ENCODE data around the gene FSIP2.
A peak's percentile ranks its signal among the peaks of the same experiment; 100 is the strongest.

Gene FSIP2

GRCh38 chr2:185738679-185739472 lies at the start of gene FSIP2:
FSIP2 (plus strand) TSS chr2:185738804; CDS start chr2:185738895, 91 bp downstream.
- no peak for DNase-seq

GRCh38 chr2:185689906-185690539 lies 48.6 kb upstream of the FSIP2 start:
- no peak for DNase-seq

- DNase-seq: no peak
Observed at GRCh38 chr2:185695711-185696235, 42.8 kb upstream of the FSIP2 start.

GRCh38 chr2:185700883-185701282 lies 37.7 kb upstream of the FSIP2 start:
- peak; percentile 8 for DNase-seq

- DNase-seq: no peak
Observed at GRCh38 chr2:185734658-185735057, 3.9 kb upstream of the FSIP2 start.

- no peak for DNase-seq
Observed at GRCh38 chr2:185736210-185736609, 2.4 kb upstream of the FSIP2 start.

GRCh38 chr2:185745864-185746859 lies 7.6 kb downstream of the FSIP2 start:
- no peak for DNase-seq

GRCh38 chr2:185757356-185757755 lies 18.8 kb downstream of the FSIP2 start:
- DNase-seq: no peak

GRCh38 chr2:185771396-185771795 lies 32.8 kb downstream of the FSIP2 start:
- no peak for DNase-seq

GRCh38 chr2:185780890-185781289 lies 42.3 kb downstream of the FSIP2 start:
- DNase-seq: no peak

GRCh38 chr2:185782223-185782769 lies 43.7 kb downstream of the FSIP2 start:
- no peak for DNase-seq

- DNase-seq: no peak
Observed at GRCh38 chr2:185785156-185785555, 46.6 kb downstream of the FSIP2 start.

GRCh38 chr2:185785851-185786473 lies 47.4 kb downstream of the FSIP2 start:
- no peak for DNase-seq

GRCh38 chr2:185787227-185788145 lies 48.9 kb downstream of the FSIP2 start:
- DNase-seq: no peak

- no peak for DNase-seq
Observed at GRCh38 chr2:185790361-185790760, 51.8 kb downstream of the FSIP2 start.

- no peak for DNase-seq
Observed at GRCh38 chr2:185793532-185794345, 55.1 kb downstream of the FSIP2 start.

- DNase-seq: no peak
Observed at GRCh38 chr2:185796758-185797157, 58.2 kb downstream of the FSIP2 start.

- DNase-seq: no peak
Observed at GRCh38 chr2:185802926-185803325, 64.3 kb downstream of the FSIP2 start.

- no peak for DNase-seq
Observed at GRCh38 chr2:185806783-185807182, 68.2 kb downstream of the FSIP2 start.

GRCh38 chr2:185807351-185807750 lies 68.7 kb downstream of the FSIP2 start:
- DNase-seq: no peak
